GM10248 (cell line): ENCODE data around the gene PIGK.

Experiments used
- CTCF ChIA-PET: fragments of 300-600 bp; sonication (Branson Sonifier 250); formaldehyde crosslinking; extraction: SDS; loops from one replicate; lab custom pipeline; 2021; ENCODE audit warnings: antibody characterized with exemption; lab: Yijun Ruan, JAX
- POLR2A ChIA-PET: fragments of 350-650 bp; sonication (Branson Sonifier 250); formaldehyde crosslinking; extraction: SDS; loops from one replicate; lab custom pipeline; 2020; ENCODE audit warnings: antibody characterized with exemption; lab: Yijun Ruan, JAX
- DNase-seq: peaks from one replicate; pipeline ENCODE4 v3.0.0; 2012; ENCODE audit errors: extremely low spot score
- CTCF ChIP-seq: IDR thresholded peaks from 2 replicates; pipeline ENCODE4 v1.5.1; 2012; ENCODE audit warnings: mild to moderate bottlenecking, low read depth; ENCODE audit errors: extremely low read depth, missing control alignments, control extremely low read depth

Gene PIGK

GRCh38 chr1:77100875-77101274 is 118.4 kb downstream of the PIGK start:
- CTCF ChIA-PET, result no interaction called here

GRCh38 chr1:77096496-77097255 is 122.6 kb downstream of the PIGK start:
- ChIA-PET CTCF (no interaction called here), POLR2A (no interaction called here)
- no peak for TF ChIP-seq CTCF
- no peak for DNase-seq

More at GRCh38 chr1:77100875-77101274, 118.4 kb downstream of the PIGK start:
- no peak for DNase-seq
- POLR2A ChIA-PET, result no interaction called here
- TF ChIP-seq CTCF, result no peak

GRCh38 chr1:77095236-77095635 is 124.0 kb downstream of the PIGK start:
- ChIA-PET CTCF (interaction anchor here (1.0 kb wide), 1 partner anchor 11 kb away, joined by 4 read pairs; no protein-coding TSS in a partner anchor), POLR2A (no interaction called here)
- no peak for DNase-seq
- TF ChIP-seq CTCF, result no peak

GRCh38 chr1:77089756-77090155 is 129.5 kb downstream of the PIGK start:
- ChIA-PET CTCF (no interaction called here), POLR2A (no interaction called here)
- DNase-seq, result no peak
- TF ChIP-seq CTCF, result no peak

GRCh38 chr1:77085109-77085508 is 134.1 kb downstream of the PIGK start:
- TF ChIP-seq CTCF, result no peak
- no peak for DNase-seq
- POLR2A ChIA-PET, result no interaction called here
- CTCF ChIA-PET, result interaction anchor here (1.1 kb wide), 1 partner anchor 22 kb away, joined by 3 read pairs; no protein-coding TSS in a partner anchor

GRCh38 chr1:77084457-77084856 is 134.8 kb downstream of the PIGK start:
- DNase-seq, result no peak
- ChIA-PET POLR2A (no interaction called here), CTCF (interaction anchor here (0.7 to 1.4 kb wide), 2 partner anchors 9 to 10 kb away, joined by 4 read pairs; no protein-coding TSS in a partner anchor)
- no peak for TF ChIP-seq CTCF
